NCI-H2107 treated with DMSO at 0.1 percent for 48 hours (cell line): Measurements from ENCODE around the gene SMIM29.

ENCODE experiments used
- DNase-seq: peaks from one replicate; lab custom pipeline; 2025; ENCODE audit not compliant: unreplicated experiment; lab: John Stamatoyannopoulos, UW

SMIM29 gene

DNA sequence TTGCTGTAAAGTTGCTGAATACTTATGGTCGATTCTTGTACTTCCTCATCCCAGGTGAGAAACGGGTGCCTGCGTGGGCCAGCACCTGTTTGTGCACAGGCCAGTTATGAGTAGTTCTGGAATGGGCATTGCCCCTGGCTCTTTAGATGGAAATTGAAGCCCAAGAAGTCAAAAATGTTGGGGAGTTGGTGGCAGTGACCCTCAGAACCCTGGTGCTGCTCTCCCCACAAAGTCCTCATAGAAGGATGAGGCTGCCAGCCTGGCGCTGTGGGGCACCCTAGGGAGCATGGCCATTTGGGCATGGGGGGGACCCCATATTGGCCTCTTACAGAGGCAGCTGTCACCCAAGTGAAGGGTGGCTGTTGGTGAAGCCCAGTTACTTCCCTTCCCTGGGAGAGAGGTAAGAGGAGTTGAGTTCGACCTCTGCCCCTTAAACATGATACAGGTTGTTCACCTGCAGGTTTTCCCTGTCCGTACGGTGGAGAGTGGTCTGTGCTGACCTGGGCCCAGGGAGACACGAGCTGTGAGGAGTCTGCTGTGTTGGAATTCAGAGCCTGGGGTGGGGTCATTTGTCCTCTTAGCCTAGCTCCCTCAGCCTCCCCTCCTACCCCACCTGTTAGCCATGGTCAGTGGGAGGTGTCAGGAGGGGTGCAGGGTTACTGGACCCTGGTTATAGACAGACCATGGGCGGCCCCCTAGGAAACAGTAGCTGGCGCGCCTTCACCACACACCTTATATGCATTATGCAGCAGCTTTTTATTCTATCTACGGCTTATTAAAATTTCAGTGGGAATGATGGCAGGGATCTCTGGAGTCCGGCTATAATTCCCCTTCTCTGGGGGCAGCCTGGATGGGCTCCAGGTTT lies 7.2 kb downstream of the SMIM29 start:
- DNase-seq: no peak

- DNase-seq: no peak
Observed at GRCh38 chr6:34240329-34241248, 8.2 kb downstream of the SMIM29 start.

DNA sequence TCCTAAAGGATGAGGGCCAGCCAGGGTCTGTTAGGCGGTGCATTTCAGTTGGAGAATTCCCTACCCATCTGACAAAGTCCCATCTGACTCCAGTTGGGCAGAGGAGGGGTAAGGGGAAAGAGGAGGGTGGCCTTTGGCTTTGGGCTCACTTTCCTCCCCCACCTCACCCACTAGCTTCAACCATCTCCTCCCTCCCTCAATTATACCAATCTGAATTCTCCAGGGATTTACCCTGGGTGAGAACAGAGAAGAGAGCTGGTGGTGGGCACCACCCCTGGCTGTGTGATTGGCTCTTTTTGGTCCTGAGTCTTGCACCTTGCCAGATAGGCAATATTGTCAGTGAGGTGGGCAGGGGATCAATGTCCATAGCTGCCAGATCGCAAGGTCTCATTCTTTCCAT lies 8.9 kb downstream of the SMIM29 start:
- no peak for DNase-seq

- DNase-seq: no peak
Observed at GRCh38 chr6:34239500-34239825, 9.3 kb downstream of the SMIM29 start.

GRCh38 chr6:34238585-34239499 lies 10.0 kb downstream of the SMIM29 start:
- DNase-seq: no peak

DNA sequence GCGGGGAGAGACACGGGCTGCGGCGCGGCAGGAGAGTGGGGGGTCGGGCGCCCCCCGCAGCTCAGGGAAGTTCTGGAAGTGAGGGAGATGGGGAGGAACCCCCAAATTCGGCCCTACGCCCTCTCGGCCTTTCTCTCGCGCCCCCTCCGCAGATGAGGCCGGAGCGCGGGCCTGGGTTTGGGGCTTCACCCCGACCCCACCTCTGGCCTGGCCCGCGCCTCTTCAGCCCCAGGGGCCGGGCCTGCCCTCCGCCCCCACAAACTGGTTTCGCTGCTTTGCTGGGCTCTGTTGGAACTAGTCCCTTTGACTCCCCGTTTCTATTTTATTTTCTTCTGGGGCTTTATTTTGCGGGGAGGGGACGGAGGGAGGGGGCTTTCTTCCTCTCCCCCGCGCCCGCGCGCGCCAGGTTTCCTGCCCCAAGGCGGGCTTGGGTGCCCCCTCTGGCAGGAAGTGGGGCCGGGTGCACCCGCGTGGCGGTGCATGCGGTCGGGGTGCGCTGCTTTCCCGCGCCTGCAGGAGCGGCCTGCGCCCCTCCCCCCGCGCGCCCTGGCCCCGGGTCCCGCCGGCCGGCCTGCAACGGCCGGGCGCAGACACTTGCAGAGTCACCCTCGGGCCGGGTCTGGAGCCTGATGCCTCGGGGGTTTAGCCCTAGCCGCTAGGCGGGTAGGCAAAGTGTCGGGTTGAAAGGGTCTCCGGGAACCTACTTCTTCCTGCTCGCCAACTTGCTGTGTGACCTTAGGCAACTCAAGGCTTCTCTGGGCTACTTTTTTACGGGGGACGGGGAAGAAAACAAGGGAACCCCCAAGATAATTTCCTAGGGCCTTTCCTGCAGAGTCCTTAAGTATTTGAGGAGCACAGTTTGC lies 10.9 kb downstream of the SMIM29 start:
- no peak for DNase-seq

- no peak for DNase-seq
Observed at GRCh38 chr6:34237316-34237721, 11.5 kb downstream of the SMIM29 start.

DNA sequence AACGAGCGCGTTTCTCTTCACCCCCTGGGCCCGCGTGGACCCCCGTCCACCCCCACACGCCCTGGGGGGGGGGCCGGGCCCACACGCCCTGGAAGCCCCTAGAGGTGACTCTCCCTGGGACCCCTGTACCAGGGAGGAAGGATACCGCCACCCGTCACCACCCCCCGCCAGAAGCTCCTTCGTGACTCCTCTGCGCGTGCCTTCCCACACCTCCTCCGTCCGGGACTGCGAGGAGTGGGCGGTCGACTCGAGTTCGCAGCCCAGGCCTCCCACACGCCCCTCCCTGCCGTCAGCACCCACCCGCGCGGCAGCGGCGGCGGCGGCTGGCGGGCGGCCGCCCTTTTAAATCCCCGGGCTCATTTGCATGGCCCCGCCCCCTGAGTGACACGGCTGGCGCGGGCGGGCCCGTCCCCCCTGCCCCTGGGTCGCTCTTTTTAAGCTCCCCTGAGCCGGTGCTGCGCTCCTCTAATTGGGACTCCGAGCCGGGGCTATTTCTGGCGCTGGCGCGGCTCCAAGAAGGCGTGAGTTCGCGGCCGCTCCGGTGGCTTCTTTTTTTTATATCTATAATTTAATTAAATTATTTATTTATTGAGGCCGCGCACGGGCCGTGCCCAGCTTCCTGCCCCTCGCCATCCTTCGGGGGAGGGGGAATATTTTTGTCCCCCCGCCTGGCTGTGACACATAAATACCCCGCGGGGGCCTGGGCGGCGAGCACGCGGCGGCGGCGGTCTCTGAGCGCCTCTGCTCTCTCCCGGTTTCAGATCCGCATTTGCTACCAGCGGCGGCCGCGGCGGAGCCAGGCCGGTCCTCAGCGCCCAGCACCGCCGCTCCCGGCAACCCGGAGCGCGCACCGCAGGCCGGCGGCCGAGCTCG lies 12.1 kb downstream of the SMIM29 start, which contains the start of gene HMGA1:
TSS of gene HMGA1 (plus strand) at position 431 of the 873 bp plus-strand sequence. CDS start 3,908 bp downstream, outside the sequence.
- DNase-seq: peak; percentile 27

DNA sequence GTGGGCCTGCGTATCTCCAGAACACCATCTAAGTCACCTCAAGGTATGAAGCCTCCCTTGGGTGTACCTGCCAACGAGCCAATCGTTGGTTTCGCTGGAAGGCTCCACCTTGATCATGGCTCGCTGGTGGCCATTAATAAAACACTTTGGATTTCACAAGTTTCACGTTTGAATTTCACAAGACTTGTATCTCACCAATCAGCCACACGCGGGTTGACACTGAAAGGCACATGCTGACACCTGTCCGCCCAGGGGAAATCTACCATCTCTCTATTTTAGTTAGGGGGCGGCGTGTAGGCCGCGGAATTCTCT lies 12.7 kb downstream of the SMIM29 start:
- no peak for DNase-seq

DNA sequence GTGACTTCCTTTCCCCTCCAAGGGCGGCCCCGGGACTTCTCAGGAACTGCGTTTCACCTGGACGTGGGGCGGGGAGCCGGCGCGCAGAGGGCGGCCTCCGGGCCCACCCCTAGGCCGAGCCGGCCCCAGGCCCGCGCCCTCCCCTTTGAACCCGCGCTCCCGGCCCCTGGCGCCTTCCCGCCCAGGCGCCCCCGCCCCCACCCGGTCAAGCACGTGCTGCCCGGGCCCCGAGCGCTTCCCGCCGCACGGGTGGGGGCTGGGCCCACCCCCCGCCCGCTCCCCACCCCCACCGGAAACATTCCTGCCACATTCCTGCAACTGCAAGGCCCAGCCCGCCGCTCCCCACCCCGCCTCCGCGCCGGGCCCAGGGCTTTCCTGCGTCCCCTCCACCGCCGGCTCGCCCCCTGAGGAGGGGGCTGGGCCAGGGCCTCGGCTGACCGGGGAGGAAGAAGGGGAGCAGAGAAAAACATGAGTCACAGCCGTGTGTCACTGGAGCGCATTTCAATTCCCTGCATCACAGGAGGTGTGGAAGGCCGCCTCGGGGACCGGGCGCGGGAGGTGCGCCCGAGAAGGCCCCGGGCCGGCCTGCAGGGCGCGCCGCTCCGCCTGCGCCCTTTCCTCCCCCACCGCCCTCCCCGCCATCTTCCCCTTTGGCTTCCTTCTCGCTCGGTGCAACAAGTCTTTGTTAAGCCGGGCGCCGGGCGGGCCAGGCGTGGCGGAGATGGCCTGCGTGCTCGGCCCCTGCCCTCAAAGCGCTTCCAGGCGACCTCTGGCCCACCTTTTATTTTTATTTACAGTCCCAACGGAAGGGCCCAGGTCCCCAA lies 13.3 kb downstream of the SMIM29 start:
- no peak for DNase-seq

GRCh38 chr6:34234667-34235306 lies 14.0 kb downstream of the SMIM29 start:
- no peak for DNase-seq

- DNase-seq: no peak
Observed at GRCh38 chr6:34233867-34234266, 14.9 kb downstream of the SMIM29 start.

GRCh38 chr6:34232901-34233300 lies 15.9 kb downstream of the SMIM29 start:
- no peak for DNase-seq

DNA sequence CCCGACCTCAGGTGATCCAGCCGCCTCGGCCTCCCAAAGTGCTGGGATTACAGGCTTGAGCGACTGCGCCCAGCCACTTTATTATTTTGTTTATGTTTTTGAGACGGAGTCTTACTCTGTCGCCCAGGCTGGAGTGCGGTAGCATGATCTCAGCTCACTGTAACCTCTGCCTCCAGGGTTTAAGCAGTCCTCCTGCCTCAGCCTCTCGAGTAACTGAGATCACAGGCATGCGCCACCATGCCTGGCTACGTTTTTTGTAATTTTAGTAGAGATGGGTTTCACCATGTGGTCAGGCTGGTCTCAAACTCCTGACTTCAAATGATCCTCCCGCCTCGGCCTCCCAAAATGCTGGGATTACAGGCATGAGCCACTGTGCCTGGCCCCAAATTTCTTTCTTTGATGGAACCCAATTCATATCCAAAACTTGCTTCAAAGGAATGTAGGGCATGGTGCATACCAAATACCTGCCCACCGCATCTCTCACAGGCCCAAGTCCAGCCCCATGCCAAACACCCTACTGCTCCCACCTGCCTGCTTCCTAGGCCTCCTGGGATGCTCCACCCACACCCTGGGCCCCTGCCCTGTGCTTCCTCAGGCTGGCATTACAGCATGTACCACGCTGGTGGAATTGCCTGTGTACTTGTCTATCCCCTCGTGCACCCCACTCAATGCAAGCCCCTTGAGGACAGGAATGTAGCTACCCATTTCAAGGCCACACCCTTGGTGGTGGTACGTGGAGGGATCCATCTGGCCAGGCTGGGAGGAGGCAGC lies 17.1 kb downstream of the SMIM29 start:
- DNase-seq: no peak

DNA sequence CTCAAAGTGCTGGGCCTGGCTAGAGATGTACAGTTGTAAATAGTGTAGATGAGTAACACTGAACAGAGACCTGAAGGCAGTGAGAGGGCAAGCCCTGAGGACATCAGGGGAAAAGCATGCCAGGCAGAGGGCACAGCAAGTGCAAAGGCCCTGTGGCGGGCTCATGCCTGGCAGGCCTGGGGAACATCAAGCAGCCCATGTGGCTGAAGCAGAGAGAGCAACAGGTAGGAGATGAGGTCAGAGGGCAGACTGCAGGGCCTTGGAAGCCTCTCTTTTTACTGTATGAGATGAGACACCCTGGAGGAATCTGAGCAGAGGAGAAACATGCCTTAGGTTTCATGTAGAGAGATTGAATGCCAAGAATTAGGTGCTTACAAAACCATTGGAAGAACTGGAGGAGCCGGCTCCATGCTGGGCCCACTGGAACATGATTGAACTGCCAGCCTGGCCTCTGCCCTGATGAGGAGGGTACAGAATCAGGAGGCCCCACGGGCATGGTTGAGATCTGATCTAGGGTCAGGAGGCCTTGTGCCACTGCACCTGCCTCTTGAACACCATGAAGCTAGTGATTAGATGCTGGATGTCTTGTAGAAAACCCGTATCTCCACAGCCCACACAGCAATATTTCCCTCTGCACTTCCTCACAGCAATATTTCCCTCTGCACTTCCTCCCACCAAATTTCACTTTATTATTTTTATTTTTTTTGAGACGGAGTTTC lies 18.0 kb downstream of the SMIM29 start:
- DNase-seq: no peak

GRCh38 chr6:34229877-34230276 lies 18.9 kb downstream of the SMIM29 start:
- DNase-seq: no peak
